PC-3 (cell line): ENCODE measurements around the gene GDF7. TPM values are rescaled to one million over a fixed set of nuclear protein-coding genes. Genes with fewer than 3 reads are reported as not detected.

Experiments used
- ATAC-seq: fragments of 200-7000 bp; cut with Tn5 transposase; 2 replicates; pipeline ENCODE4 v1.9.1; 2020; ENCODE audit warnings: mild to moderate bottlenecking, moderate library complexity
- BruUV-seq: library from RNA; stranded (reverse); fragments of 400-500 nt; replicated peaks from 2 replicates; lab custom pipeline; 2021; lab: Mats Ljungman, UMichigan
- CTCF ChIA-PET: fragments of 300-600 bp; sonication (Branson Sonifier 250); formaldehyde crosslinking; loops from one replicate; lab custom pipeline; 2022; ENCODE audit warnings: antibody characterized with exemption; lab: Charles Lee
- POLR2A ChIA-PET: fragments of 300-600 bp; sonication (Branson Sonifier 250); formaldehyde crosslinking; loops from one replicate; lab custom pipeline; 2022; ENCODE audit warnings: antibody characterized with exemption; ENCODE audit not compliant: unreplicated experiment; lab: Charles Lee
- DNase-seq: peaks from one replicate; pipeline ENCODE4 v3.0.0-alpha.2; 2015
- H2AFZ ChIP-seq: fragments of 300-600 bp; sonication (generic); 2 replicates; pipeline ENCODE4 v1.6.0; 2016; ENCODE audit warnings: antibody characterized with exemption, low read length
- H3F3A ChIP-seq: fragments of 300-600 bp; sonication (generic); one replicate; pipeline ENCODE4 v1.6.0; 2017; ENCODE audit warnings: antibody characterized with exemption, low read length, control low read depth, mild to moderate bottlenecking; ENCODE audit not compliant: unreplicated experiment
- H3K27ac ChIP-seq: fragments of 300-600 bp; sonication (generic); 2 replicates; pipeline ENCODE4 v1.5.1; 2016; ENCODE audit warnings: mild to moderate bottlenecking, low read length
- H3K27me3 ChIP-seq: fragments of 300-600 bp; sonication (generic); 2 replicates; pipeline ENCODE4 v1.6.1; 2016; ENCODE audit warnings: low read length, mixed read lengths
- H3K36me3 ChIP-seq: fragments of 300-600 bp; sonication (generic); 2 replicates; pipeline ENCODE4 v1.6.1; 2016; ENCODE audit warnings: low read depth, mixed run types, low read length, mixed read lengths
- H3K4me1 ChIP-seq: fragments of 300-600 bp; sonication (generic); 2 replicates; pipeline ENCODE4 v1.5.1; 2016; ENCODE audit warnings: low read length; ENCODE audit not compliant: insufficient read depth
- H3K4me2 ChIP-seq: fragments of 300-600 bp; sonication (generic); 2 replicates; pipeline ENCODE4 v1.6.0; 2016; ENCODE audit warnings: low read length
- H3K4me3 ChIP-seq: fragments of 300-600 bp; sonication (generic); 2 replicates; pipeline ENCODE4 v1.5.1; 2016; ENCODE audit warnings: mild to moderate bottlenecking, low read length, mixed read lengths
- H3K79me2 ChIP-seq: fragments of 300-600 bp; sonication (generic); 2 replicates; pipeline ENCODE4 v1.6.1; 2017; ENCODE audit warnings: low read length, mixed read lengths
- H3K9ac ChIP-seq: fragments of 300-600 bp; sonication (generic); 2 replicates; pipeline ENCODE4 v1.6.0; 2016; ENCODE audit warnings: mild to moderate bottlenecking, low read length
- H3K9me2 ChIP-seq: fragments of 300-600 bp; sonication (generic); replicated peaks from 2 replicates; pipeline ENCODE4 v1.6.1; 2016; ENCODE audit warnings: mixed run types, low read length, mixed read lengths
- H3K9me3 ChIP-seq: fragments of 300-600 bp; sonication (generic); 2 replicates; pipeline ENCODE4 v1.6.1; 2016; ENCODE audit warnings: low read length, mixed read lengths
- H4K20me1 ChIP-seq: fragments of 300-600 bp; sonication (generic); 2 replicates; pipeline ENCODE4 v1.6.1; 2016; ENCODE audit warnings: low read length, mixed read lengths
- CTCF ChIP-seq: fragments of 300-600 bp; sonication (generic); conservative IDR thresholded peaks from 2 replicates; pipeline ENCODE4 v1.5.1; 2017; ENCODE audit warnings: antibody characterized with exemption, low read depth, mild to moderate bottlenecking, low read length
- EZH2 ChIP-seq: fragments of 300-600 bp; sonication (generic); IDR thresholded peaks from one replicate; pipeline ENCODE4 v1.6.1; 2017; ENCODE audit warnings: antibody characterized with exemption, mild to moderate bottlenecking, low read length; ENCODE audit not compliant: unreplicated experiment
- EZH2phosphoT487 ChIP-seq: fragments of 300-600 bp; sonication (generic); IDR thresholded peaks from 2 replicates; pipeline ENCODE4 v1.6.1; 2018; ENCODE audit warnings: mild to moderate bottlenecking, antibody characterized with exemption, low read length, borderline replicate concordance
- intact Hi-C: fragments of 100-400 bp; cut with micrococcal nuclease; formaldehyde crosslinking; loops from 2 replicates; pipeline ENCODE4 v1.9.0; 2023
- total RNA-seq: library from RNA; depleted of rRNA; stranded (reverse); fragments of >200 nt; gene quantifications from 2 replicates; pipeline ENCODE4 v1.2.3, GENCODE V29; 2014

GDF7 gene
- total RNA-seq, 1 experiment from 2014 or later, result 0.04 TPM

- TF ChIP-seq EZH2 (no peak), CTCF (no peak), EZH2phosphoT487 (no peak)
- Histone ChIP-seq H3K4me3 (no peak overlapping the region), H3K4me2 (no peak overlapping the region), H3K4me1 (peaks cover 18% of the 10 kb centered on the region), H4K20me1 (no peaks in the 10 kb centered on the region), H3K27me3 (no peaks in the 10 kb centered on the region), H3F3A (no peaks in the 10 kb centered on the region), H3K9me3 (no peaks in the 10 kb centered on the region), H2AFZ (no peak overlapping the region), H3K9me2 (no peaks in the 10 kb centered on the region), H3K9ac (no peak overlapping the region), H3K36me3 (no peaks in the 10 kb centered on the region), H3K27ac (no peak overlapping the region), H3K79me2 (no peaks in the 10 kb centered on the region)
- DNase-seq (no peak), ATAC-seq (no peak)
- ChIA-PET CTCF (interaction anchor here (0.7 kb wide), 1 partner anchor 59 kb away, joined by 3 read pairs; no protein-coding TSS in a partner anchor), POLR2A (interaction anchor here (0.5 kb wide), 1 partner anchor 256 kb away, joined by 3 read pairs; no protein-coding TSS in a partner anchor)
- BruUV-seq, result no TSS peak
- intact Hi-C loops, result no loop called here
These were observed 28.1 kb upstream of the GDF7 start for GRCh38 chr2:20638646-20639430.

GRCh38 chr2:20640411-20641122 is 26.4 kb upstream of the GDF7 start:
- Histone ChIP-seq H2AFZ (no peak overlapping the region), H3K4me2 (no peak overlapping the region), H3K9ac (no peak overlapping the region), H3K4me3 (no peak overlapping the region), H4K20me1 (no peaks in the 10 kb centered on the region), H3K36me3 (no peaks in the 10 kb centered on the region), H3K9me2 (no peaks in the 10 kb centered on the region), H3K27ac (no peak overlapping the region), H3K27me3 (no peaks in the 10 kb centered on the region), H3K9me3 (no peaks in the 10 kb centered on the region), H3F3A (no peaks in the 10 kb centered on the region), H3K4me1 (peaks cover under 1% of the 10 kb centered on the region; the same call in 1 of the 2 replicates), H3K79me2 (no peaks in the 10 kb centered on the region)
- ATAC-seq, result no peak
- CTCF ChIA-PET, result no interaction called here
- intact Hi-C loops, result no loop called here
- DNase-seq, result no peak
- TF ChIP-seq CTCF (no peak), EZH2 (no peak), EZH2phosphoT487 (no peak)
- no TSS peak for BruUV-seq
- POLR2A ChIA-PET, result no interaction called here
